NCI-H146 treated with DMSO at 0.1 percent for 48 hours (cell line): ENCODE data around the gene SMPDL3A.
A peak's percentile ranks its signal among the peaks of the same experiment; 100 is the strongest.
"Not testable (repeated sequence)": the region's sequence is repeated elsewhere in the genome, so short reads cannot be mapped to it uniquely, and the experiment has no call there.

ENCODE experiments used
- DNase-seq: peaks from one replicate; lab custom pipeline; 2025; ENCODE audit not compliant: unreplicated experiment; lab: John Stamatoyannopoulos, UW

SMPDL3A gene

GRCh38 chr6:122789182-122790027 lies at the start of gene SMPDL3A:
TSS of gene SMPDL3A (plus strand) at chr6:122789258. CDS start at chr6:122789347, 89 bp downstream.
- DNase-seq, result peak; percentile 95

DNA sequence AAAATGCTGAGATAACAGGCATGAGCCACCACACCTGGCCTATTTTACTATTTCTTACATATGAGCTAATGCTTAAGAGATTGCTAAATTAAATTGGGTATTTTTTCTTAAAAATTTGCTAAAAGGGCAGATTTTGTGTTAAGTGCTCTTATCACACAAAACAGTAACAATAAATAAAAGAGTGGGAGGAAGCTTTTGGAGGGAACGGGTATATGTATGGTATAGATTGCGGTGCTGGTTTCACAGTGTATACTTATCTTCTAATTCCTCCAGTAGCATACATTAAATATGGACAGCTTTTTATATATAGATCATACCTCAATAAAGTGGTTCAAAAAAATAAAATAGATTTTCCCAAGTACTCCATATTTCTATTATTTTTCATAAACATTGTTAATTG lies 49.0 kb upstream of the SMPDL3A start:
- DNase-seq, result no peak

DNA sequence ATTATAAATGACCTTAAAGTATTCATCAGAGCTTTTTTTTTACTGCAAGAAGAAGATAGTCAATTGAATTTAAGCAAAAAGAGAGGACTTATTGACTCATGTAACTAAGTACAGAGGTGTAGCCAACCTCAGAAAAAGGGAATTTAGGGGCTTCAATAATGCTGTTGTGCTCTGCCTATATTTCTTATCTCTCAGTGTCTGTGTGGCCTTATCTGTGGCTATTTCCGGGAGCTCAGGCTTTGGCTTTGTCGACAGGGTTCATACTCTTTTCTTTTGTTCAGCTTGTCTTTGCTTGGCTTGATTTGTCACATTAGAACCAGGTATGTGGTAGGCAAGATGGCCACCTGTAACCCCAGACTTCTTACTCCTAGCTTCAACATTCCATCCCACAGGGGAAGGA lies 48.1 kb upstream of the SMPDL3A start:
- no peak for DNase-seq

DNA sequence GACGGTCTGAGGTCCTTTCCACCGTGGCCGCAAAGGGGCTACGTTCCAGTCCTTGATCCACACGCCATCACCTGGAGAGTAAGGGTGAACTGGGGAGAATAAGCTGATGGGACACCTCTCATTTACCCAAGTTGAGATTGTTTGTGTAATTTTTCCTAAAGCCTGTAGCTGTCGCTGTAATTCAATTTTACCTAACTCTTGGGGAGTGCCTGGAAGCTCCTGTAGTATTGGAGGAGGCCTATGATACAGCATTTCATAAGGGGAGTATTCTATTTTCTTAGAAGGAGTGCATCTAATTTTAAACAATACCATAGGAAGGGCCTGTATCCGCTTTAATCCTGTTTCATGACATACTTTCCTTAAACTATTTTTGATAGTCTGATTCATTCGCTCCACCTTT lies 44.8 kb upstream of the SMPDL3A start:
- not testable (repeated sequence) for DNase-seq

DNA sequence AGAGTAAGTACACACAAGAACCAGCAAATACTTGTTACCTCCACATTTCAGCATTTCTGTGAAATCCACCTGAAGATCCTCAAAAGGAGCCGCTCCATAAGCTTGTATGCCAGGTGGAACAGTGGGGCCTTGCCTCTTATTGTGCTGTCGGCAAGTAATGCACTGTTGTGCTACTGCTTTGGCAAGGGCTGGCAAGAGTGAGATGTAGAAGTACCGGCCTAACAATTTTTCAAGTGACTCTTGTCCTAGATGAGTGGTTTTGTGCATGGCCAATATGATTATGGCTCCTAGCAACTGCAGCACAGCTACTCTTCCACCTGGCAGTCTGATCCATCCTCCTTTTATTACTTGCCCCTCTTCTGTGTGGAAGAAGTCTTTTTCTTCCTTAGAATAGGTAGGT lies 44.2 kb upstream of the SMPDL3A start:
- DNase-seq, result not testable (repeated sequence)

DNA sequence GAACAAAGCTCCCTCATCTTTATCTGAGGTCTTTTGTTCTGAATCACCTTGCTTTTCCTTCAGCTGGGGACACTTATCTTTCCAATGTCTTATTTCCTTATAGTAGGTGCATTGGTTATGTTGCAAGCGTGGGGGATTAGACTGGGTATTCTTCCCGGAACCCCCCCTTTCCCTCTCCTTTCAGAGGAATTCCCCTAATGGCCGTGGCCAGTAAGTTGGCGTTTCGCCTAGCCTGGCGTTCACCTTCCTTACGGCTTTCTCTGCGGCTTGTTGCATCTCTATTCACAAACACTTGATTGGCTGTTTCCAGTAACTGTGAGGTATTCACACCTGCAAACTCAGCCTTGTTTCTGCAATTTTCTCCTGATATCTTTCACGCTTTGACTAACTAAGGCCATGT lies 42.4 kb upstream of the SMPDL3A start:
- no peak for DNase-seq

DNA sequence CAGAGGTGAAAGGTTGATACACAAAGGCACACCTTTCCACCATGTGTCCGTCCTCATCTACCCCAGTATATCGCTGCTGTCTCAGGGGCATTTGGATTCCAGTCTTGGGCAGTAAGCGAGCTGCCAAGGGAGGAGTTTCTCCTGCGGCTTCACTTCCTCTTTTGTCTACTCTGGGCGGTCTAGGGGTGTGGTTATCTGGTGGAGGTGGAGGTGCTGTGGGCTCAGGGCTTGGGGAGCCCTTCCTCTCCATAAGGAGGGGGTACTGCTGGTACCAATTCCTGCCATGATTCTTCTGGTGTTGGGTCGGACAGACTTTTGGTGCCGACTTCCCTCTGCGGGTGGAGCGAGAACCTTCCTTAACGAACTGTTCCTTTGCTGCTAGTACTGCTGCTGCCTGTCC lies 41.5 kb upstream of the SMPDL3A start:
- no peak for DNase-seq

DNA sequence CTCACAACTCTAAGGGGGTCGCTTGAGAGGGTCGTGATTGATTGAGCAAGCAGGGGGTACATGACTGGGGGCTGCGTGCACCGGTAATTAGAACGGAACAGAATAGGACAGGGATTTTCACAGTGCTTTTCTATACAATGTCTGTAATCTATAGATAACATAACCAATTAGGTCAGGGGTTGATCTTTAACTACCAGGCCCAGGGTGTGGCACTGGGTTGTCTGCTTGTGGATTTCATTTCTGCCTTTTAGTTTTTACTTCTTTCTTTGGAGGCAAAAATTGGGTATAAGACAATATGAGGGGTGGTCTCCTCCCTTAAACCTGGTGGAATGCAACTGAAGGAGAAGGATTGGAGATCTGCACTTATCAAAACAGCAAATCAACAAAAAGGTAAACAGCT lies 40.1 kb upstream of the SMPDL3A start:
- DNase-seq, result not testable (repeated sequence)

DNA sequence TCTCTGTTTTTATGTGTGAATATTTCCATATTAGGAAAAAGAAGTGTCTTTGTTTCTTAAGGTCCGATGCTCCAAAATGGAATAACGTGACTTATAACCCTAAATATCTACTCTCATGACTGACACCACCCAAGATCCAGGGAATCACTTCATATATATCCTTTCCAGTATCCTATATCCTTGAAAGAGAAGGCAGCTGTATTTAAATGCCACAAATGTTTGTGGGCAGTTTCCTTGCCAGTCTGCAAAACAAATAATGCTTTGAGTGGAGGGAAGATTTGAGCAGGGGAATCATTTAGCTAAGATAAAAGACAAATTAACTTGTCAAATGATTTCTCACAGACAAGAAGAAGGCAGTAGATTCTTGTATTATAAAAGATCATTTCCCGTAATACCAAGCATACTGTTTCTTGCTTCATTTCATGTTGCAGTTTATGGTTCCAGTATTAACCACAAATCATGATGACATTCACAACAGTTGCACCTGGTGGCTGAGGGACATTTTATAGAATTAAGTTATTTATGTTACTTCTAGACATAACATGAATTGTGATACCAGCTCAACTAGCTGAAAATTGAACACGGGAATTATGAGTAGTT lies 39.5 kb upstream of the SMPDL3A start:
- no peak for DNase-seq

DNA sequence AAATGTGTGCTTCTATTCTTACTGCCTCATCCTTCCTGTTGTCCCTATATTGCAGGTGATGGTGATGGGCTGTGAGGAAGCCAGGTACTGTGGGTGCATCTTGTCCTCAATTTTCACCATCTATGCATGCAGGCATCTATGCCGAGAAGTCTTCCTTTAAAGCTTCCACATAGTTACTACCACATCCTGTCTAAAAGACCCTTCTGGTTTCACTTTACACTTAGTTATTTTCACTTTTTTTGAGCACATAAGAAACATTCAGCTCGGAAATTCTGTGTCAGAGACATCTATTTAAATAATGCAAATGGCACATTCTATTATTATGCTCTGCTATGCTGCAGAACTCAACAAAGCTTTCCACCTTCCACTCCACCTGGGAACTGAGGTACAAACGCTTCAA lies 37.7 kb upstream of the SMPDL3A start:
- no peak for DNase-seq

GRCh38 chr6:122752459-122752858 lies 36.6 kb upstream of the SMPDL3A start:
- DNase-seq, result no peak

DNA sequence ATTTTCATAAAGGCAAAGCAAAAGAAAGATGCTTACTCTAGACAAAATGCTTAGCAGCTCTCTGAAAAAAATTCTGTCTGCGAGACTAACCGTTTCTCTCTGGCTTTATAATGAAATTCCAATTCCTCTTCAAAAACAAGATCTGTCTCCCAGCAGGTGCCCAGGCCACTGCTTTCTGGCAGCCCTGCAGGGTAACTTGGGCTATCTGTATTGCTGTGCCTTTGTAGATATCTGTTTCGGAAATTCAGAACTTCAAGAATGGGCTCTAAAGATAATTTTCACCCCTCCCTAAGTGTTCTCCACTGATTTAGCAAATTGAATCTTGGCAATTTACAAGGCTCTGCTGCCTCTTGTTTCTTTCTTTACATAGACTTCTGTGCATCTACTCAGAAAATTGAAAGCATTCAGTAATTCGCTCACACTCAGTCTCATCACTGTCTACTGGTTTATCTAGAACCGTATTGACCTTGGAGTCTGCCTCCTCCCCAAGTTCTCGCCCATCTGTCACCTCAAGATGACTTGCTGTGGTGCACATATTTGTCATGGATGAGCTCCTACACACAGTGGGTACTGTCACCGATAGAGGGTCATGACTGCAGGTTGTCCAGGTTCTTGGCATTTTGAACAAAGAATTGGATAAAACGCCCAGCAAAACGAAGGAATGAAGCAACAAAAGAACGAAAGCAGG lies 35.9 kb upstream of the SMPDL3A start:
- DNase-seq, result no peak

GRCh38 chr6:122753688-122754056 lies 35.4 kb upstream of the SMPDL3A start:
- no peak for DNase-seq

DNA sequence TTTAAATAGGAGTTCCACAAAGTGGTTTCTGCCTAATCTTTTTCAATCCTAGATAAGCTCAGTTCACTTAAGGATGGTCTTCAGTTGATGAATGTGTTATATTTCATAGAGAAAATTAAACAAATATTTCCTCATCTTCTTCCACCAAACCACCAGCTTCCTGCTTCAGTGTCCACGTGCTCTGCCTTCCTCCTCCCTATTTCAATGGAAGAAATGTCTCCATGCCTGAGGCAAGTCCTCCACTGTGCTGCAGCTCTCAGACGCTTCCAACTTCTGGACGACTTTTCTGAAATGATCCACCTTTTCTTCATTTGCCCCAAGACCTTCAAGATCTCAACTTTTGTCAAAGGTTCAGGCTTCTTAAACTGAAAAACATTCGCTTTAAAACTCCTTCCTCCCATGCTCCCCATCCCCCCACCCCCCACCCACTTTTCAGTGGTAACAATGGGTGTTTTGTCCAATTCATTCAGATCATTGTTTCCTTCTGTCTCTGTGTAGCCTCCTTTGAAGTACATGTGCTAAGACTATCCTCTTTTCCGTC lies 34.8 kb upstream of the SMPDL3A start:
- DNase-seq, result no peak

DNA sequence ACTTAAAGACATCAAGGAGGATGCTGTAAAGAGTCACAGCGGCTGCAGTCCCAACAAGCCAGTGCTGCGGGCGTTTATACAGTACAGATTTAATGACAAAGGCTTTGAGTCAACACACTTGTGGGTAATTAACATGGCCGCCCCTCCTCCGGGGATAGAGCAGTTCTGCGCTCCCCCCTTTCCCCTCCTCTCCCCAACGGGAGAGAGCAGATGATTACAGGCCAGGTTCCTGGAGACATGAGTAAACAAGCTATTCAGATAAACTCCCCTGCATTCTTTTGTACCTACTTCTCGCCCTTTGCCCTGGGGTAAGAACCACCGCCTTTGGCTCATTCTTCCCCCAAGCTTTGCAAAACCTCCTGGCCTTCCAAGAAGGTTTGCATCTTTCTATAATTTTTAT lies 33.2 kb upstream of the SMPDL3A start:
- no peak for DNase-seq

- no peak for DNase-seq
Measured at GRCh38 chr6:122758927-122759334, 30.1 kb upstream of the SMPDL3A start.

GRCh38 chr6:122760330-122760729 lies 28.7 kb upstream of the SMPDL3A start:
- DNase-seq, result no peak

DNA sequence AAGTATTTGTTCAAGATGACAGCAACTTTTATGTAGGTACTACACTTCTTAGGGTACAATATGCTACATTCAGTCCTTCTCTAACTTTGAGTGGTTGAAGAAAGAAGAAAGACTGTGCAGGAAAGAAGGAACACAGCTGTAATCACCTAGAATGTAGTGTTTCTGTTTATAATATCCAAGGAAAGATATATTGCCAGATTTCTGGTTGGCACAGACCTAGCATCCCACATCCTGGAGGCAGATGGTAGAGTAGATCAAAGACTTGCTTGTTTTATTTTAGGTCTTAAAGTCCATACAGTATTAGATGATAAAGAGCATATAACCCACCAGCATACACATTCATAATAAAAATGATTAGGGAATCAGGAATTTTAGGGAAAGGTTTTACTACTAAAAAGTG lies 22.8 kb upstream of the SMPDL3A start:
- no peak for DNase-seq

DNA sequence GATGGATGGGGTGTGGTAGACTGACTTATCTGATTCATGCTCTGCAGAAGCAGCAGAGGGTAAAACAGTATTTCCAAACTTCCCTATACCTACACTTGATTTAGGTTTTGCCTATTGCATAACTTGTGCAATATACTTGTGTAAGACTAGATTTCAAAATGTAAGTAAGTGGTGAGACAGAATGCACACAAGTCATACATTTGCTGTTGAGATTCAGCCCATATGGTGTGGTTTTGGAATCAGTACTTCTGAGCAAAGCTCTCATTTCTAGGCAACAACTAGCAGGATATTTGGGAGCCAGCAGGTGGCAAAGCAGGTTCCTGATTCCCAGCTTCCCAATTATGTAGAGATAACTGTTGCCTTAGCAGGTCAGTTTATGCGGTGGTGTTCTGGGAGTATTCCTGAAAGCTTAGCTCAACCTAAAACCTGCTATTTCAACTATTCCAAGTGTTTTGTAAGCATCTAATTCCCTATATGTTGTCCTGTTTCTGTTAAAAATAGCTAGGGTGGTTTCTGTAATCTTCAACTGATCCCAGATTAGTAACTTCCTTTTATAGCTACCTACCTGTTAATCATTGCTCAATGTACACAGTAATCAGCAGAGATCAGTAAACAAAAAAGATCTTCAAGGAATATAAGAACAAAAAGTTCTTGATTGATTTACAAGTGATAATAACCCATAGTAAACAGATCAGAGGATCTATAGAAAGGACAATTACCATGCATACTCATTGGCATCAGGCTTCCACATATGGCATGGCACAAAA lies 18.0 kb upstream of the SMPDL3A start:
- DNase-seq, result peak; percentile 49

DNA sequence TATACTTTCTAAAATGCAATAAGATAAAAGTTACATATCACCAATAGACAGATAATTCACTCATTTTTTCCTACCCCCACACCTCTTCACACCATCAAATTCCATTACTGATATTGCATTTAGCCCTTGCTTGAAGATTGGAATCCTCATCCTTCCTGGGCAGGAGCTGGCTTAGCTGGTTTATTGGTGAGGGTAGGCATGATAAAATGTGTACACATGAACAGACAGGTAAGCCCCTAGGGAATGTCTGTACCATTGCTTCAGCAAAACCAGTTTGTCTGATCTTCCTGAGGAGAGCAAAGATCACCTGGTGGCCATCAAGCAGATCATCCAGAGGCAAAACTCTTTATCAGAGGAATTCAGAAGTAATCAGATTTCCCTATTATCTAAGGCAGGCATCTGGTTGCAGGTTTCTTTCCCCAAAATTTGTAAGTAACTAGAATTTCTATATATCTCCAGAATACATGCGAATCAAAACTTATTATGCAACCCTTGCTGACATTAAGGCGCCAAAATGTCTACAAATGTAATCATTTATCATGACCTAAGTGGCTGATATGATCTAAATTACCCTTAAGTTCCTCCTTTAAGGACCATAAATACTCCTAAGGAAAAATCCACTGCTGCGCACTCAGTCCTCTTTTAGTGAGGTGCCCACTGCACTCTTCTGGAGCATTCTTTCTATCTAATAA lies 16.2 kb upstream of the SMPDL3A start:
- no peak for DNase-seq

DNA sequence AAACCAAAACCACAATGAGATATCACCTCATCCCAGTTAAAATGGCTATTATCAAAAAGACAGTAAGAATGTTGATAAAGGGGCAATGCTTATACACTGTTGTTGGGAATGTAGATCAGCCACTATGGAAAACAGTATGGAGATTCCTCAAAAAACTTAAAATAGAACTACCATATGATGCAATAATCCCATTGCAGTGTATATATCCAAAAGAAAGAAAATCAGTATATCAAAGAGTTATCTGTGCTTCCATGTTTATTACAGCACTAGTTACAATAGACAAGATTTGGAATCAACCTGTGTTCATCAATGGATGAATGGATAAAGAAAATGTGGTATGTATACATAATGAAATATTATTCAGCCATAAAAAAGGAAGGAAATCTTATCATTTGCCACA lies 13.1 kb upstream of the SMPDL3A start:
- DNase-seq, result no peak
